Uterus (tissue), 4 donors: ENCODE measurements around the gene CACNG3. TPM values are rescaled to one million over a fixed set of nuclear protein-coding genes. Genes with fewer than 3 reads are reported as not detected.
"Not testable (repeated sequence)": the region's sequence is repeated elsewhere in the genome, so short reads cannot be mapped to it uniquely, and the experiment has no call there.

Source experiments
- DNase-seq, 2 donors: peaks; one replicate each; pipeline ENCODE4 v3.0.0-alpha.2; 2019 to 2020
- H3K27ac ChIP-seq, 2 donors: fragments of 200-600 bp; sonication (generic); 1 replicate in 1 of 2; 2 replicates in 1 of 2; pipeline ENCODE4 v1.5.1; 2016 to 2018
- H3K27me3 ChIP-seq, 2 donors: fragments of 200-600 bp; sonication (generic); one replicate each; pipeline ENCODE4 v1.5.1; 2018 to 2019; ENCODE audit warnings: control low read depth in 1 of 2
- H3K36me3 ChIP-seq, 2 donors: fragments of 200-600 bp; sonication (generic); one replicate each; pipeline ENCODE4 v1.5.1; 2019; ENCODE audit warnings: control low read depth in 1 of 2
- H3K4me1 ChIP-seq, 2 donors: fragments of 200-600 bp; sonication (generic); one replicate each; pipeline ENCODE4 v1.5.1; 2018 to 2019; ENCODE audit warnings: control low read depth in 1 of 2
- H3K4me3 ChIP-seq, 2 donors: fragments of 200-600 bp; sonication (generic); 1 replicate in 1 of 2; 2 replicates in 1 of 2; pipeline ENCODE4 v1.5.1; 2018 to 2019; ENCODE audit warnings: mild to moderate bottlenecking in 1 of 2
- H3K9me3 ChIP-seq, 2 donors: fragments of 200-600 bp; sonication (generic); one replicate each; pipeline ENCODE4 v1.5.1; 2019; ENCODE audit warnings: control low read depth in 1 of 2
- CTCF ChIP-seq, 4 experiments: fragments of 200-600 bp in 2 of 4; fragments of 450-650 bp in 2 of 4; sonication (generic) in 2 of 4; IDR thresholded peaks; one replicate each; pipeline ENCODE4 v1.5.1; 2016 to 2019; ENCODE audit warnings: antibody characterized with exemption in 4 of 4, mild to moderate bottlenecking in 2 of 4, moderate library complexity in 1 of 4
- POLR2A ChIP-seq, 2 donors: fragments of 450-650 bp; IDR thresholded peaks; one replicate each; pipeline ENCODE4 v1.6.1; 2016; ENCODE audit warnings: antibody characterized with exemption in 2 of 2, mild to moderate bottlenecking in 1 of 2, moderate library complexity in 1 of 2
- intact Hi-C: fragments of 100-400 bp; cut with DNase I; formaldehyde crosslinking; loops from one replicate; pipeline ENCODE4 v1.15.1; 2023; ENCODE audit warnings: low total_unique reads
- total RNA-seq, 4 donors: library from RNA; depleted of rRNA in 3 of 4; stranded (reverse); fragments of >200 nt in 3 of 4; gene quantifications; one replicate each; pipeline versions ENCODE4 v1.1.0 to v1.2.4, GENCODE V29; 2014 to 2023
- donor health status: DM: yes; HTN: yes; CAD: no.

CACNG3 gene
- total RNA-seq, 4 donors from 2014 or later, result not detected

GRCh38 chr16:24235806-24236205 lies 20.3 kb upstream of the CACNG3 start:
- Histone ChIP-seq H3K9me3 (no peaks in the 10 kb centered on the region), H3K4me3 (no peak overlapping the region), H3K4me1 (no peaks in the 10 kb centered on the region), H3K27me3 (no peaks in the 10 kb centered on the region), H3K27ac (no peak overlapping the region), H3K36me3 (no peaks in the 10 kb centered on the region)
- no peak for DNase-seq
- TF ChIP-seq CTCF (IDR thresholded peaks at IDR 0.05), result no peak
- intact Hi-C loops, result no loop called here

GRCh38 chr16:24238846-24239245 lies 17.3 kb upstream of the CACNG3 start:
- H3K36me3 ChIP-seq, H3K9me3 ChIP-seq, H3K27ac ChIP-seq, DNase-seq, H3K4me3 ChIP-seq, intact Hi-C loops, H3K4me1 ChIP-seq, H3K27me3 ChIP-seq: not testable (repeated sequence)

- H3K4me1 ChIP-seq, result no peaks in the 10 kb centered on the region
Observed at GRCh38 chr16:24246911-24247607, 9.1 kb upstream of the CACNG3 start.

GRCh38 chr16:24253192-24253591 lies 2.9 kb upstream of the CACNG3 start:
- H3K36me3 ChIP-seq, result no peaks in the 10 kb centered on the region
- no peaks in the 10 kb centered on the region for H3K9me3 ChIP-seq
- intact Hi-C loops, result no loop called here
- DNase-seq, result no peak
- H3K4me1 ChIP-seq, result no peaks in the 10 kb centered on the region
- H3K27me3 ChIP-seq, result no peaks in the 10 kb centered on the region
- H3K4me3 ChIP-seq, result no peak overlapping the region
- TF ChIP-seq CTCF (IDR thresholded peaks at IDR 0.05), result peak in 2 of 4 experiments; percentile 14 to 21
- no peak for TF ChIP-seq POLR2A (IDR thresholded peaks at IDR 0.05)
- no peak overlapping the region for H3K27ac ChIP-seq

More at GRCh38 chr16:24246911-24247607, 9.1 kb upstream of the CACNG3 start:
- no peak for TF ChIP-seq POLR2A (IDR thresholded peaks at IDR 0.05)
- no peak for TF ChIP-seq CTCF (IDR thresholded peaks at IDR 0.05)
- H3K27me3 ChIP-seq, result no peaks in the 10 kb centered on the region
- H3K9me3 ChIP-seq, result no peaks in the 10 kb centered on the region
- no peaks in the 10 kb centered on the region for H3K36me3 ChIP-seq
- H3K4me3 ChIP-seq, result no peak overlapping the region
- intact Hi-C loops, result no loop called here
- DNase-seq, result no peak
- no peak overlapping the region for H3K27ac ChIP-seq

- no peak for DNase-seq
- Histone ChIP-seq H3K4me1 (no peaks in the 10 kb centered on the region), H3K27ac (no peak overlapping the region), H3K4me3 (no peak overlapping the region), H3K27me3 (no peaks in the 10 kb centered on the region), H3K9me3 (no peaks in the 10 kb centered on the region), H3K36me3 (no peaks in the 10 kb centered on the region)
- intact Hi-C loops, result no loop called here
- TF ChIP-seq CTCF (IDR thresholded peaks at IDR 0.05) (no peak), POLR2A (IDR thresholded peaks at IDR 0.05) (no peak)
Observed at GRCh38 chr16:24257958-24258357, 1.8 kb downstream of the CACNG3 start.

- Histone ChIP-seq H3K4me1 (no peaks in the 10 kb centered on the region), H3K27me3 (no peaks in the 10 kb centered on the region), H3K9me3 (no peaks in the 10 kb centered on the region), H3K4me3 (no peak overlapping the region), H3K27ac (no peak overlapping the region), H3K36me3 (no peaks in the 10 kb centered on the region)
- no peak for TF ChIP-seq CTCF (IDR thresholded peaks at IDR 0.05)
- no peak for TF ChIP-seq POLR2A (IDR thresholded peaks at IDR 0.05)
- intact Hi-C loops, result no loop called here
- DNase-seq, result no peak
Observed at GRCh38 chr16:24258791-24259190, 2.7 kb downstream of the CACNG3 start.
